ENCODE data around the gene C1orf87.

C1orf87 gene

DNA sequence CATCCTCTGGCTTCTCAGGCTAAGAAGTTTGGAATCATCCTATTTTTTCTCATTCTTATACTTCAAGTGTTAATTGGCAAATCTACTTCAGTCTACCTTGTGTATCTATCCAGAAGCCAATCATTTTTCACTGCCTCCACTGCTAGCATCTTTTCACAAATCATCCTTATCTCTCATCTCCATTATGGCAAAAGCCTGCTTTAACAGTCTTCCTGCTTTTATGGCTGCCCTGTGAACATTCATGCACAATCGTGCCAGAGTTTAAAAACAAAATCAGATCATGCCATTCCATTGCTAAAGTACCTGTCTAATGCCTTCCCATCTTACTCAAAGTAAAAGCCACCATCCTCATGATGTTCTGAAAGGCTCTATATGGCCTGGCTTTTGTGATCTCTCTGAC, 127.8 kb downstream of the C1orf87 start:
- DNase-seq, result no peak
